C4-2B (cell line): Measurements from ENCODE around the gene KIAA2012.

Experiments
- H3K27ac ChIP-seq: fragments of 450-650 bp; 2 replicates; pipeline ENCODE4 v1.5.1; 2017
- CTCF ChIP-seq: fragments of 450-650 bp; conservative IDR thresholded peaks from 2 replicates; pipeline ENCODE4 v1.5.1; 2017; ENCODE audit warnings: mild to moderate bottlenecking
- ZFX ChIP-seq: fragments of 450-650 bp; IDR thresholded peaks from 2 replicates; pipeline ENCODE4 v1.6.1; 2017

Gene KIAA2012

GRCh38 chr2:202116691-202117090 lies 43.6 kb downstream of the KIAA2012 start:
- no peak overlapping the region for H3K27ac ChIP-seq
- TF ChIP-seq CTCF (no peak), ZFX (no peak)

GRCh38 chr2:202118168-202118567 lies 45.1 kb downstream of the KIAA2012 start:
- no peak overlapping the region for H3K27ac ChIP-seq
- no peak for TF ChIP-seq ZFX
- TF ChIP-seq CTCF, result no peak

- TF ChIP-seq ZFX (no peak), CTCF (no peak)
- H3K27ac ChIP-seq, result no peak overlapping the region
Observed at GRCh38 chr2:202120828-202121227, 47.8 kb downstream of the KIAA2012 start.

GRCh38 chr2:202121532-202122162 lies 48.6 kb downstream of the KIAA2012 start:
- no peak overlapping the region for H3K27ac ChIP-seq
- TF ChIP-seq CTCF, result no peak

- H3K27ac ChIP-seq, result no peak overlapping the region
- TF ChIP-seq CTCF (no peak), ZFX (no peak)
Observed at GRCh38 chr2:202122163-202122540, 49.1 kb downstream of the KIAA2012 start.

DNA sequence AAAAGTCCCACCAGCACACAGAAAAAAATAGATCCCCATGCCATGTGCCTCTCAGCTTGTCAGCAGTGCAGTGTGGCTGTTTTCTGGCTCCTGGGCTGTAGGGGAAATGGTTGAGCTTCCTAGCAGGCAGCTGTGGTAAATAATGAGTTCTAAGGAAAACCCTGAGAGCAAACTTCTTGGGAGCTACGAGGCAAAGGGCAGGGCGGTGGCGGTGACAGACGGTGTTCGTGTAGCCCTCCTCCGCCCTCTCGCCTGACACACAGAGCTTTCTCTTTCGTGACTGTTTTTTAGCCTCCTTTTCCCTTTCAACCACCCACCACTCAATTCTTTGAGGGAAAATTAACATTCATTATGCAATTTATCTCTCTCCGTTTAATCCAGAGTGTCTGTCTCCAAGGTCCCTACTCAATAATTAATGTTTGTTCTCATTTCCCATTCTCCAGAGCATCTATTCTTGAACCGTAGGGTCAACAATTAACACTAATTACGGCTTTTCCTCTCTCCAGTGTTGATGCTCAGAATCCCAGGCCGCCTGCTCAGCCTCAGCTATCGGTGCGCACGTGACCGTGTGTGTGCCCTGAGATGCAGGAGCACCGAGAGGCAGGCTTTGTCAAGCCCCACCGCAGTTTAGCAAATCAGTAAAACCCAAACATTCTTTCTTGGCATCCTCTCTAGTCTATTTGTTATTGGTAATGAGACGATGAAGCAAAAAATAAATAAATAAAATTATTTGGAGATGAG lies 50.1 kb downstream of the KIAA2012 start:
- no peak overlapping the region for H3K27ac ChIP-seq
- no peak for TF ChIP-seq CTCF
- TF ChIP-seq ZFX, result no peak

GRCh38 chr2:202124286-202124685 lies 51.2 kb downstream of the KIAA2012 start:
- TF ChIP-seq CTCF, result no peak
- no peak for TF ChIP-seq ZFX

More at GRCh38 chr2:202124286-202124685, 51.2 kb downstream of the KIAA2012 start:
- H3K27ac ChIP-seq, result no peak overlapping the region
